GM21723 (cell line): ENCODE measurements around the gene CLIP2.
"Not testable (repeated sequence)": the region's sequence is repeated elsewhere in the genome, so short reads cannot be mapped to it uniquely, and the experiment has no call there.

Source experiments
- ATAC-seq: cut with Tn5 transposase; IDR thresholded peaks from one replicate; pipeline ENCODE4 v1.9.1; 2021; ENCODE audit warnings: mild to moderate bottlenecking, moderate library complexity; ENCODE audit not compliant: unreplicated experiment

The CLIP2 gene

GRCh38 chr7:74365322-74366022 lies 76.3 kb downstream of the CLIP2 start:
- no peak for ATAC-seq

DNA sequence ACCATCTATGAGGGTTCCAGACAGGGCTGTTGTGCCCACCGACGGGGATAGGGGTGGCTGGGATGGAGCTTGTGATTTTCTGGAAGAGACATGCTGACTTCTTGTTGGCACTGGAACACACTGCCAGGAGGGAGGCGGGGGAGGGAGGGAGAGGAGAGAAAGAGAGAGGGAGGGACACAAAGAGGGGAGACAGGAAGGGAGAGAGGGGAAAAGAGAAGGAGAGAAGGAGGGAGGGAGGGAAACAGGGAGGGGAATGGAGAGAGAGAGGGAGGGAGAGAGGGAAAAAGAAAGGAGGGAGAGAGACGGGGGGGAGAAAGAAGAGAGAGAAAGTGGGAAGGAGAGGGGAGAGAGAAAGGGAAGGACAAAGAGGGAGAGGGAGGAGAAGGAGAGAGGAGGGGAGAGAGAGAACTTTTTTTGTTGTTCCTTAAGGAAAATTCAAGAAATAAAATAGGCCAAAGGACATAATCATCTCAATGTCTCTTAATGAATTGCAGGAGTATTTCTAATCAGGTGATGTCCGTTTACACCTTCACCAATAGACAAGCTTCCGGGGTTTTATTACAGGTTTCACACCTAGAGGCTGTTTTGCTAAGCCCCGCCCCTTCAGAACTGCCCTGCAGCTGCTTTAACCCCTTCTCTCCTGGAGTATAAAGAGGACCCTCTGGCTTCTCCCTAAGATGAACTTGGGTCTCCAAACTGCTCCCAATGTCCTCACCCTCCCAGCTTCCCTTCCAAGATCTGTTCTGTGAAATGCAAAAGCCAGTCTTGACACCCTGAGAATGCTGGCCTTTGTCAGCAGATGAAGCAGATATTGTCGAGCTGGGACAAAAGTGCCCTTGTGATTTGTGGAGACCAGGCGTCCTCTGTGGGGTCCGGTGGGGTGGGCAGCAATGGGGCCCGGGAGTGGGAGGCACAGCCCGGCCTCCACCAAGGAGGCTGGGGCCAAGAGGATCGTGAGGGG lies 82.5 kb downstream of the CLIP2 start:
- no peak for ATAC-seq

GRCh38 chr7:74372511-74373111 lies 83.4 kb downstream of the CLIP2 start:
- ATAC-seq = no peak

DNA sequence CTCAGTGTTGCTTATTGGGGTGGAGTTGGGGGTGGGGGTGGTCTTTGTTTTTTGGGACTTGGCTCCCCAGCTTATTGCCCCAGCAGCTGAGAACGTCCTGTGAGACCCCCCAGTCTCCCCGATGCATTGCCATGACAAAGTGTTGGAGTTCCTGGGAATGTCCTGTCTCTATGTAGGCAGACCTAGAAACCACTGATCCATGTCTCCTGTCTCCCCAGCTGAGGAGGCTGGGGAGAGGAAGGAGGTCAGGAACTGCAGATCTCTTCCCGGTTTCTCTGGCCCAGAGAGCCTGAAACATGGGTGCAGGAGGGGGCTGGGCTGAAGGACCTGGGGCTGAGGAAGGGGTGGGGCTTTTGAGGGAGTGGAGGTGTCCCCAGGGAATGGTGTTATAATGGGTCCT lies 84.3 kb downstream of the CLIP2 start:
- ATAC-seq = no peak

DNA sequence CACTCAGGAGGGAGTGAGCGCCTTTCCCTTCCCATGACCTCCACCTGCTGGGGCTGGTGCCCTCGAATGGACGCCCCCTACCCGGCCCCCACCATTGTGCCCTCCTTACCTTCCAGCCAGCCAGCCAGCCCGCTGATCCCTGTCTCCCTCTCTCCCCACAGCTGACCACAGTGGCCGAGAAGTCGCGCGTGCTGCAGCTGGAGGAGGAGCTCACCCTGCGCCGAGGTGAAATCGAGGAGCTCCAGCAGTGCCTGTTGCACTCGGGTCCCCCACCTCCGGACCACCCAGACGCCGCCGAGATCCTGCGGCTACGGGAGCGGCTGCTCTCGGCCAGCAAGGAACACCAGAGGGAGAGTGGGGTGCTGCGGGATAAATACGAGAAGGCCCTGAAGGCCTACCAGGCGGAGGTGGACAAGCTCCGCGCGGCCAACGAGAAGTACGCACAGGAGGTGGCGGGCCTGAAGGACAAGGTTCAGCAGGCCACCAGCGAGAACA lies 86.6 kb downstream of the CLIP2 start:
- no peak for ATAC-seq

DNA sequence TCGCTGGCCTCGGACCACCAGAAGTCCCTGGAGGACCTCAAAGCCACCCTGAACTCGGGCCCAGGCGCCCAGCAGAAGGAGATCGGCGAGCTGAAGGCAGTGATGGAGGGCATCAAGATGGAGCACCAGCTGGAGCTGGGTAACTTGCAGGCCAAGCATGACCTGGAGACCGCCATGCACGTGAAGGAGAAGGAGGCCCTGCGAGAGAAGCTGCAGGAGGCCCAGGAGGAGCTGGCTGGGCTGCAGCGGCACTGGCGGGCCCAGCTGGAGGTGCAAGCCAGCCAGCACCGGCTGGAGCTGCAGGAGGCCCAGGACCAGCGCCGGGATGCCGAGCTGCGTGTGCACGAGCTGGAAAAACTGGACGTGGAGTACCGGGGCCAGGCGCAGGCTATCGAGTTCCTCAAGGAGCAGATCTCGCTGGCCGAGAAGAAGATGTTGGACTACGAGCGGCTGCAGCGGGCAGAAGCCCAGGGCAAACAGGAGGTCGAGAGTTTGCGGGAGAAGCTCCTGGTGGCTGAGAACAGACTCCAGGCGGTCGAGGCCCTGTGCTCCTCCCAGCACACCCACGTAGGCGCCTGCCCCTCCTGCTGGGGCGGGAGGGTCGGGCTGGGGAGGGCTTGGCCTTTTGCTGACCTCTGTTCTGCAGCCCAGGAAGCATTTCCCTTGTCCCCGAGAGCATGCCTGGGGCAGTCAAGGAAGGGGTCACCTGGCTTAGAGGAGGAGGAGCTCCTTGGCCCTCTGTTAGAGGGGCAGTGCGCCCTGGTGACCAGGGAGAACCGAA lies 87.2 kb downstream of the CLIP2 start:
- ATAC-seq = no peak

DNA sequence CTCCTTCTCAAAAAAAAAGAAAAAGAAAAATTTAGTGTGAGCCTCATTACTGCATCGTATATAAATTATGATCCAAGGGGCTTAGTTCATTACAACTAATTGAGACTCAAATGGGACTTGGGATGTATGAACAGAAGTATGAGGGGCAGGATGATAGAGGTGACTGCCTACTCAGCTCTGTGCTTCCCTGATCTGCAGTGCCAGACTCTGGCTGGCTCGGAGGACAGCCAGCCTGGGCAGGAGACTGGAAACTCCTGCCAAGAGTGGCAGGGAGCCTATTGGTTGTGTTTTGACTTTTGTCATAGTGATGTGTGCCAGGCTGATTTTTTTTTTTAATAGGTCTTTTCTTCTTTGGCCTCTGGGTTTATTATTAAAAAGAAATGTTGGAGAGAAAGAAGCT lies 90.7 kb downstream of the CLIP2 start:
- no peak for ATAC-seq

GRCh38 chr7:74380720-74381119 lies 91.5 kb downstream of the CLIP2 start:
- ATAC-seq = no peak

GRCh38 chr7:74384086-74384485 lies 94.9 kb downstream of the CLIP2 start:
- ATAC-seq = not testable (repeated sequence)

DNA sequence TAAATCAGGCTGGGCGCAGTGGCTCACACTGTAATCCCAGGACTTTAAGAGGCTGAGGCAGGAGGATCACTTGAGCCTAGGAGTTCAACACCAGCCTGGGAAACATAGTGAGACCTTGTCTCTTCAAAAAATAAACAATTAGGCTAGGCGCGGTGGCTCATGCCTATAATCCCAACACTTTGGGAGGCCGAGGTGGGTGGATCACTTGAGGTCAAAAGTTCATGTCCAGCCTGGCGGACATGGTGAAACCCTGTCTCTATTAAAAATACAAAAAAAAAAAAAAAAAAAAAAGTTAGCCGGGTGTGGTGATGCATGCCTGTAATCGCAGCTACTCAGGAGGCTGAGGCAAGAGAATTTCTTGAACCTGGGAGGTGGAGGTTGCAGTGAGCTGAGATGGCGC lies 95.6 kb downstream of the CLIP2 start:
- not testable (repeated sequence) for ATAC-seq

DNA sequence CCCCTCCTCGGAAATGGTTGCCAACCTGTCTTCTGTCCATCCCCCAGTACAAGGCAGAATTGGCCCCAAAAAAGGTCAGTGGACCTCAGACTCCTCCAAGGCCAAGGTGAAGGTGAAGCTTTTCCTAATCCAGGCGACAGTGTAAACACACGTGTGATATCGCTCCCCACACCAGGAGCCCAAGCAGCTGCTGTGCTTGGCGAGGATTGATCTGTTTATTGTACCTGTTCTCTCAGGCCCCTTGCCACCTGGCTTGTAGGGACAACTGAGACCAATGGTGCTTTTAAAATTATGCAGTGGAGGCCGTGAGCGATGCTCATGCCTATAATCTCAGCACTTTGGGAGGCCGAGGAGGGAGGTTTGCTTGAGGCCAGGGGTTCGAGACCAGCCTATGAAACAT lies 98.4 kb downstream of the CLIP2 start:
- no peak for ATAC-seq

DNA sequence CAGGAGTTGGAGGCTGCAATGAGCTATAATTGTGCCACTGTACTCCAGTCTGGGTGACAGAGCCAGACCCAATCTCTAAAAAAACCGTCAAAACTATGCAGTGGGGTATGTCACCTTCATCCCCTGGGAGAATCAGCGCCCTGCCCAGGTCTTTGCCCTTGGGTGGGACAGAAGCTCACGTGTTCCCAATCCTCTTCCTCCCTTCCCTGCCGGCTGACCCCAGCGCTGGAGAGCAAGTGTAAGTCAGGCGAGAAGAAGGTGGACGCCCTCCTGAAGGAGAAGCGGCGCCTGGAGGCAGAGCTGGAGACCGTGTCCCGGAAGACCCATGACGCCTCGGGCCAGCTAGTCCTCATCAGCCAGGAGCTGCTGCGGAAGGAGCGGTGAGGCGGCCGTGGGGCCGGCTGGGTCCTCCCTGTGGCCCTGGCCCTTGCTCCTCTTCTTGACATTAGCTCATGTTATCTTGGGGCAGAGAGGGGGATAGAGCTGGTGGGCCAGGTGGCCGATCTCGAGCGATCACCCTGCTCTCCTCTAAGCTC lies 99.7 kb downstream of the CLIP2 start:
- no peak for ATAC-seq

- ATAC-seq = not testable (repeated sequence)
Measured at GRCh38 chr7:74393722-74394121, 104.5 kb downstream of the CLIP2 start.

- not testable (repeated sequence) for ATAC-seq
Measured at GRCh38 chr7:74394601-74395000, 105.4 kb downstream of the CLIP2 start.

GRCh38 chr7:74395745-74396311 lies 106.6 kb downstream of the CLIP2 start:
- ATAC-seq = no peak

- no peak for ATAC-seq
Measured at GRCh38 chr7:74396993-74397392, 107.8 kb downstream of the CLIP2 start.

- ATAC-seq = no peak
Measured at GRCh38 chr7:74398426-74398825, 109.2 kb downstream of the CLIP2 start.

DNA sequence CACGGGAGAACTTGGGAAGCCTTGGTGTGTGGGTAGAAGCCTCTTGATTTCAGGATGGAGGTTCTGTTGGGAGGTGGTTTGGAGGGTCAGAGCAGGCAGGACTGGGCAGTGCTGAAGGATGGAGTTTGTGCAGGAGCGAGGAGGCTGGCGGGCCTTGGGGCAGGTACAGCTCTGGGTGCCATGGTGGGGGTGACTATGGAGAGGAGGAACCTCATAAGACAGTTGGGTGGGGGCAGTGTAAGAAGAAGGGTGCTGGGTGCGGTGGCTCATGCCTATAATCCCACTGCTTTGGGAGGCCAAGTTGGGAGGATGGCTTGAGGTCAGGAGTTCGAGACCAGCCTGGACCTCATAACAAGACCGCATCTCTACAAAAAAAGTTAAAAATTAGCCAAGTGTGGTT lies 109.8 kb downstream of the CLIP2 start:
- ATAC-seq = no peak

DNA sequence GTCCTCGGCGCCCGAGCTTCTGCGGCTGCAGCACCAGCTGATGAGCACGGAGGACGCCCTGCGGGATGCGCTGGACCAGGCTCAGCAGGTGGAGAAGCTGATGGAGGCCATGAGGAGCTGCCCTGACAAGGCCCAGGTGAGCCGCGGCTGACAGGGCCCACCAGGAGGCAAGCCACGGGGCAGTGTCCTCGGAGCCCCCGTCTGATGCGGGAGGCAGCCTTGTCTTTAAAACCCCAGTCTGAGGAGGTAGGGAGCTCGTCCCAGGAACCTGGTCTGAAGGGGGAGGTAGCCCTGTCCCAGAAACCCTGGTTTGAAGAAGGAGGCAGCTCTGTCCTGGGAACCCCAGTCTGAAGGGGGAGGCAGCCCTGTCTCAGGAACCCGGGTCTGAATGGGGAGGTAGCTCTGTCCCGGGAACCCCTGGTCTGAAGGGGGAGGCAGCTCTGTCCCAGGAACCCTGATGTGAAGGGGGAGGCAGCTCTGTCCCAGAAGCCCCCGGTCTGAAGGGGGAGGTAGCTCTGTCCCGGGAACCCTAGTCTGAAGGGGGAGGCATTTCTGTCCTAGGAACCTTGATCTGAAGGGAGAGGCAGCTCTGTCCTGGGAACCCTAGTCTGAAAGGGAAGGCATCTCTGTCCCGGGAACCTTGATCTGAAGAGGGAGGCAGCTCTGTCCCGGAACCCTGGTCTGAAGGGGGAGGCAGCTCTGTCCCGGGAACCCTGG lies 111.4 kb downstream of the CLIP2 start:
- ATAC-seq = no peak
